ENCODE results near the gene CDK15.

CDK15 gene

GRCh38 chr2:201882353-201883090 is 76.2 kb downstream of the CDK15 start:
- in situ Hi-C loops (cut with MboI; ENCODE audit: low sequenced_read_pairs, unreplicated experiment), result no loop called here
- DNase-seq (ENCODE audit: low spot score), result no peak
- no peak for TF ChIP-seq CTCF (IDR thresholded peaks at IDR 0.05; ENCODE audit: borderline replicate concordance, control extremely low read depth, extremely low read depth, insufficient read depth, missing control alignments)

GRCh38 chr2:201883606-201884369 is 77.5 kb downstream of the CDK15 start:
- TF ChIP-seq CTCF (IDR thresholded peaks at IDR 0.05; ENCODE audit: borderline replicate concordance, control extremely low read depth, extremely low read depth, insufficient read depth, missing control alignments), result no peak
- in situ Hi-C loops (cut with MboI; ENCODE audit: low sequenced_read_pairs, unreplicated experiment), result no loop called here
- DNase-seq (ENCODE audit: low spot score), result no peak

- no peak for TF ChIP-seq CTCF (IDR thresholded peaks at IDR 0.05; ENCODE audit: borderline replicate concordance, control extremely low read depth, extremely low read depth, insufficient read depth, missing control alignments)
- in situ Hi-C loops (cut with MboI; ENCODE audit: low sequenced_read_pairs, unreplicated experiment), result no loop called here
- DNase-seq (ENCODE audit: low spot score), result no peak
Measured at GRCh38 chr2:201886504-201886903, 80.2 kb downstream of the CDK15 start.

GRCh38 chr2:201887773-201888425 is 81.6 kb downstream of the CDK15 start:
- no peak for TF ChIP-seq CTCF (IDR thresholded peaks at IDR 0.05; ENCODE audit: borderline replicate concordance, control extremely low read depth, extremely low read depth, insufficient read depth, missing control alignments)
- in situ Hi-C loops (cut with MboI; ENCODE audit: low sequenced_read_pairs, unreplicated experiment), result no loop called here
- no peak for DNase-seq (ENCODE audit: low spot score)

- no peak for DNase-seq (ENCODE audit: low spot score)
Measured at GRCh38 chr2:201888426-201888800, 82.1 kb downstream of the CDK15 start.

More at GRCh38 chr2:201888426-201888800, 82.1 kb downstream of the CDK15 start:
- no peak for TF ChIP-seq CTCF (IDR thresholded peaks at IDR 0.05; ENCODE audit: borderline replicate concordance, control extremely low read depth, extremely low read depth, insufficient read depth, missing control alignments)
- in situ Hi-C loops (cut with MboI; ENCODE audit: low sequenced_read_pairs, unreplicated experiment), result no loop called here
